Hepatocyte (in vitro differentiated cells): ENCODE results near the gene ITGB2. TPM values are rescaled to one million over a fixed set of nuclear protein-coding genes. Genes with fewer than 3 reads are reported as not detected.

ENCODE experiments used
- DNase-seq: peaks from one replicate; pipeline ENCODE4 v3.0.0-alpha.2; 2016; ENCODE audit warnings: low spot score
- H2AFZ ChIP-seq: fragments of 200-600 bp; sonication (generic); 2 replicates; pipeline ENCODE4 v1.6.0; 2016; ENCODE audit warnings: antibody characterized with exemption, mild to moderate bottlenecking
- H3K27ac ChIP-seq: fragments of 200-600 bp; sonication (generic); 2 replicates; pipeline ENCODE4 v1.5.1; 2016; ENCODE audit warnings: mild to moderate bottlenecking
- H3K27me3 ChIP-seq: fragments of 200-600 bp; sonication (generic); 2 replicates; pipeline ENCODE4 v1.6.1; 2016
- H3K36me3 ChIP-seq: fragments of 200-600 bp; sonication (generic); replicated peaks from 2 replicates; pipeline ENCODE4 v1.5.1; 2016; ENCODE audit warnings: low read depth; ENCODE audit not compliant: insufficient read depth
- H3K4me1 ChIP-seq: fragments of 200-600 bp; sonication (generic); 2 replicates; pipeline ENCODE4 v1.5.1; 2016; ENCODE audit warnings: mild to moderate bottlenecking, moderate library complexity; ENCODE audit not compliant: insufficient read depth
- H3K4me2 ChIP-seq: fragments of 200-600 bp; sonication (generic); 2 replicates; pipeline ENCODE4 v1.6.0; 2016
- H3K4me3 ChIP-seq: fragments of 200-600 bp; sonication (generic); 2 replicates; pipeline ENCODE4 v1.5.1; 2016; ENCODE audit warnings: mild to moderate bottlenecking
- H3K79me2 ChIP-seq: fragments of 200-600 bp; sonication (generic); 2 replicates; pipeline ENCODE4 v1.6.0; 2017; ENCODE audit warnings: mild to moderate bottlenecking
- H3K9me2 ChIP-seq: fragments of 200-600 bp; sonication (generic); replicated peaks from 2 replicates; pipeline ENCODE4 v1.6.0; 2017; ENCODE audit warnings: mild to moderate bottlenecking; ENCODE audit not compliant: insufficient read depth
- H3K9me3 ChIP-seq: fragments of 200-600 bp; sonication (generic); 2 replicates; pipeline ENCODE4 v1.5.1; 2016; ENCODE audit warnings: low read depth, mild to moderate bottlenecking
- H4K20me1 ChIP-seq: fragments of 200-600 bp; sonication (generic); 2 replicates; pipeline ENCODE4 v1.6.0; 2016; ENCODE audit warnings: mild to moderate bottlenecking; ENCODE audit not compliant: insufficient read depth, poor library complexity, severe bottlenecking
- EZH2 ChIP-seq: fragments of 200-600 bp; sonication (generic); IDR thresholded peaks from 2 replicates; pipeline ENCODE4 v1.6.1; 2016; ENCODE audit warnings: antibody characterized with exemption, mild to moderate bottlenecking, borderline replicate concordance
- EZH2phosphoT487 ChIP-seq: fragments of 200-600 bp; sonication (generic); IDR thresholded peaks from one replicate; pipeline ENCODE4 v1.6.1; 2018; ENCODE audit warnings: antibody characterized with exemption, mild to moderate bottlenecking, low read depth, moderate library complexity; ENCODE audit not compliant: unreplicated experiment, severe bottlenecking
- WGBS: methylation state at CpG from one replicate; pipeline ENCODE4 v1.1.6; 2016; ENCODE audit warnings: low lambda C conversion rate; ENCODE audit errors: missing lambda C conversion rate; 5-methylcytosine and 5-hydroxymethylcytosine counted together
- polyA plus RNA-seq: library from polyadenylated mRNA; unstranded; fragments of >200 nt; fragmentation: Nextera tagmentation; extraction: Ambion mirVana; gene quantifications from 2 replicates; pipeline ENCODE4 v1.2.1, GENCODE V29; 2016
- total RNA-seq: library from RNA; depleted of rRNA; stranded (reverse); fragments of >200 nt; gene quantifications from 2 replicates; pipeline ENCODE4 v1.2.3, GENCODE V29; 2014
- TF ChIP-seq, protein P1 (sequence below): fragments of 200-600 bp; sonication (generic); IDR thresholded peaks from 2 replicates; pipeline ENCODE4 v1.5.1; 2016; ENCODE audit warnings: antibody characterized with exemption, mild to moderate bottlenecking; ENCODE audit not compliant: poor library complexity

ITGB2 gene
- total and polyA plus RNA-seq, 2 experiments from 2014 or later = 3.8 to 4.2 TPM

DNA sequence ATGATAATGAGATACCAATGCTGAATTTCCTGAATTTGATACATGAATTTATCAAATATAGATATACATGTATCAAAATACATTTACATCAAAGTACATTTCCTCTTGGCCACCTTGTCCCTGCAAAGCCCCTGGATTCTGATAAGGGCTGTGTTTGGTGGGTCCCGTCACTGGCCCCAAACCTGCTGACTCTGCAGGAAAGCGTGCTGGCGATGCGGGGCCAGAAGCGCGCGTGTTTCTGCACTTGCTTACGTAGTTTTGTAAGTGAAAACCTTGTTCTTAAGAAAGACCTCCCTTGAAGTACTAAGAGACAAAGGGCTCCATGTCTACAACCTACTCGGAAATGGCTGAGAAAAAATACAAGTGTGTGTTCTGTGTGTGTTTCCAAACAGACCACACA, 11.0 kb downstream of the ITGB2 start:
- Histone ChIP-seq H3K4me3 (no peak overlapping the region), H3K27me3 (peaks cover 4% of the 10 kb centered on the region), H3K79me2 (no peaks in the 10 kb centered on the region), H3K9me2 (no peaks in the 10 kb centered on the region), H3K4me1 (peaks cover 5% of the 10 kb centered on the region), H3K9me3 (no peaks in the 10 kb centered on the region), H3K36me3 (no peaks in the 10 kb centered on the region), H3K27ac (no peak overlapping the region), H4K20me1 (no peaks in the 10 kb centered on the region), H2AFZ (no peak overlapping the region), H3K4me2 (no peak overlapping the region)
- no peak for DNase-seq
- 91% methylated on average over 9 of the region's 9 CpGs for WGBS
- TF ChIP-seq, protein P1, sequence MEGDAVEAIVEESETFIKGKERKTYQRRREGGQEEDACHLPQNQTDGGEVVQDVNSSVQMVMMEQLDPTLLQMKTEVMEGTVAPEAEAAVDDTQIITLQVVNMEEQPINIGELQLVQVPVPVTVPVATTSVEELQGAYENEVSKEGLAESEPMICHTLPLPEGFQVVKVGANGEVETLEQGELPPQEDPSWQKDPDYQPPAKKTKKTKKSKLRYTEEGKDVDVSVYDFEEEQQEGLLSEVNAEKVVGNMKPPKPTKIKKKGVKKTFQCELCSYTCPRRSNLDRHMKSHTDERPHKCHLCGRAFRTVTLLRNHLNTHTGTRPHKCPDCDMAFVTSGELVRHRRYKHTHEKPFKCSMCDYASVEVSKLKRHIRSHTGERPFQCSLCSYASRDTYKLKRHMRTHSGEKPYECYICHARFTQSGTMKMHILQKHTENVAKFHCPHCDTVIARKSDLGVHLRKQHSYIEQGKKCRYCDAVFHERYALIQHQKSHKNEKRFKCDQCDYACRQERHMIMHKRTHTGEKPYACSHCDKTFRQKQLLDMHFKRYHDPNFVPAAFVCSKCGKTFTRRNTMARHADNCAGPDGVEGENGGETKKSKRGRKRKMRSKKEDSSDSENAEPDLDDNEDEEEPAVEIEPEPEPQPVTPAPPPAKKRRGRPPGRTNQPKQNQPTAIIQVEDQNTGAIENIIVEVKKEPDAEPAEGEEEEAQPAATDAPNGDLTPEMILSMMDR = no peak
- TF ChIP-seq EZH2 = no peak
- TF ChIP-seq EZH2phosphoT487 = no peak

DNA sequence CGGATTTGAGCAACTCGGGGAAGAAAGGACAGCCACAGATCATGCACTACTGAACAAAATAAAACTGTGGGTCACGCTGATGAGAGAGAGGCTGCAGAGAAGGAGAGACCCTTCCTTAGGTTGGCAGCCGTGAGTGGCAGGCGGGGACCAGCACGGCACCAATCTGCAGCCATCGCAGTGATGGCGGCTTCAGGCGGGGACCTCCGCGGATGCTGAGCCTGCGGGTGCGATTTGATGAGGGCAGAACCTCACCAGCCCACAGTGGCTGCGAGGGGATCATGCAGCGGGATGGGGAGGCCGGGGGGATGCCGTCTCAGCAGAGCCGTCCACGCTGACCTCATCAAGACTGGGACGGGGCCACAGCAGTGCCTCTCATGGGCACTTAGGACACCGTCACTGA, 11.8 kb downstream of the ITGB2 start:
- DNase-seq = no peak

DNA sequence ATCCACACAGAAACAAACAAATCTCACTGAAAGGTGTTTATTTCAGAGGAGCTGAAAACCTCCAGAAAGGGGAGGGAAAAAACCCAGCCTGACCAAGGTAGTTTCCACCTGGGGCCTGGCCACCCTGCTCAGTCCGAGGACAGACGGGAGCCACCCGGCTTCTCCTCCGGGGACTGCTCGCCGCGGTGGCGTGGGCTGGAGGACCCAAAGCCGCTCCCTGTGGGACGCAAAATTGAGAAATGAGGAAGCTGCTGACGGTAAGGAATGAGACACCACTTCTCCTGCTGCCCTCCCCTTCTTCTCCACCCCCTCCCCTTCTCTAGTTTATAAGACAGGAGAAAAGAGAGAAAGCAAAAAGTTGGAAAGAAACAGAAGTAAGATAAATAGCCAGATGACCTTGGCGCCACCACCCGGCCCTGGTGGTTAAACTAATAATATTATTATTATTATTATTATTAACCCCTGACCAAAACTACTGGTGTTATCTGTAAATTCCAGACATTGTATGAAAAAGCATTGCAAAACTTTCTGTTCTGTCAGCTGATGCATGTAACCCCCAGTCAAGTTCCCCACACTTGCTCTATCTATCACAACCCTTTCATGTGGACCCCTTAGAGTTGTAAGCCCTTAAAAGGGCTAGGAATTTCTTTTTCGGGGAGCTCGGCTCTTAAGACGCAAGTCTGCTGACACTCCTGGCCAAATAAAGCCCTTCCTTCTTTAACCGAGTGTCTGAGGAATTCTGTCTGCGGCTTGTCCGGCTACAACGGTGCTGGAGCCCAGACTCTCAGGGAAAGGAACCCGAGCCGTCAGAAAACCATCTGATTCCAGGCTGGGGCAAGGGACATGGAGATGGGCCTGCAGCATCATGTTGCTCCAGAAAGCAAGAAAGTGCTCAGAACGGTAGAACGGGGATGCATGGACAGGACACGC, 12.5 kb downstream of the ITGB2 start:
- DNase-seq = no peak
- TF ChIP-seq, protein P1 = no peak
- TF ChIP-seq EZH2phosphoT487 = no peak
- no peak for TF ChIP-seq EZH2
- no peaks in the 10 kb centered on the region for H3K79me2 ChIP-seq
- no peaks in the 10 kb centered on the region for H4K20me1 ChIP-seq
- 66% methylated on average over 20 of the region's 25 CpGs for WGBS
- peak overlapping the region; percentile 63 for H3K4me2 ChIP-seq
- no peak overlapping the region for H2AFZ ChIP-seq
- H3K4me3 ChIP-seq = no peak overlapping the region
- no peak overlapping the region for H3K27ac ChIP-seq
- H3K4me1 ChIP-seq = peaks cover 5% of the 10 kb centered on the region
- no peaks in the 10 kb centered on the region for H3K36me3 ChIP-seq
- peaks cover 4% of the 10 kb centered on the region for H3K27me3 ChIP-seq
- H3K9me3 ChIP-seq = no peaks in the 10 kb centered on the region
- H3K9me2 ChIP-seq = no peaks in the 10 kb centered on the region

More for the DNA sequence above, 11.8 kb downstream of the ITGB2 start:
- Histone ChIP-seq H2AFZ (no peak overlapping the region), H3K9me3 (no peaks in the 10 kb centered on the region), H3K4me1 (peaks cover 5% of the 10 kb centered on the region), H3K36me3 (no peaks in the 10 kb centered on the region), H3K79me2 (no peaks in the 10 kb centered on the region), H4K20me1 (no peaks in the 10 kb centered on the region), H3K9me2 (no peaks in the 10 kb centered on the region), H3K27ac (no peak overlapping the region), H3K4me2 (no peak overlapping the region), H3K27me3 (peaks cover 4% of the 10 kb centered on the region), H3K4me3 (no peak overlapping the region)
- no peak for TF ChIP-seq EZH2phosphoT487
- TF ChIP-seq, protein P1 = no peak
- TF ChIP-seq EZH2 = no peak
- WGBS = 96% methylated on average over 20 of the region's 21 CpGs
